C4-2B (cell line): ENCODE measurements around the gene ELMO2.
"Not testable (repeated sequence)": the region's sequence is repeated elsewhere in the genome, so short reads cannot be mapped to it uniquely, and the experiment has no call there.

Experiments used
- H3K27ac ChIP-seq: fragments of 450-650 bp; 2 replicates; pipeline ENCODE4 v1.5.1; 2017
- ZFX ChIP-seq: fragments of 450-650 bp; IDR thresholded peaks from 2 replicates; pipeline ENCODE4 v1.6.1; 2017
- TF ChIP-seq, protein P1 (sequence below): fragments of 450-650 bp; conservative IDR thresholded peaks from 2 replicates; pipeline ENCODE4 v1.5.1; 2017; ENCODE audit warnings: mild to moderate bottlenecking

Gene ELMO2

DNA sequence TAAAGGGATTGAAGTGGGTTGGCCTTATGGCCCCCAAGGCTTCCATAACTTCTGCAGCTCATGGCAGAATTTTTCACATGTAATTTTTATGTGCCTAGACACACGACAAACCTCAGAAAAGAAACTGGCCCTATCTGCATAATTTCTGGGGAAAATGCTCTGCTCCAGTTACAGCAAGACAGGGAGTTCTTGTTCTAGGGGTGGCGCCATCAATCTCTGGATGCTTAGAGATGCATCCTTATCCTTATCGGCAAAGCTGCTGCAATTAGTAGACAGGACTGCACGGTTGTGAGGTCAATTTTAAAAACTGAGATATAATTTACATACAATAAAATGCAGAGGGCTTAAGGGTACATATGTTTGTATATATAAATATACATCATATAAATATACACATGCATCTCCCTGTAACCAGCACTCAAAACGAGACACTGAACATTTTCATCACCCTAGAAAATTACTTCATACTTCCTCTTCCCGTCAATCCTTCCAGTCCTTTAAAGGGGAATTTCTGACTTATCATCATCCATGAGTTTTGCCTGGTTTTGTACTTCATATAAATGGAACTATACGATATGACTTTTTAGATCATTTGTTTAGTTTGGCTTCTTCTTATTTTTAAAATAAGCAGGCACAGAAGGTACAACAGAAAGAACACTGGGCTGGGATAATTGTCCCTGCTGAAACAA, 10.2 kb downstream of the ELMO2 start:
- H3K27ac ChIP-seq = no peak overlapping the region
- TF ChIP-seq, protein P1, sequence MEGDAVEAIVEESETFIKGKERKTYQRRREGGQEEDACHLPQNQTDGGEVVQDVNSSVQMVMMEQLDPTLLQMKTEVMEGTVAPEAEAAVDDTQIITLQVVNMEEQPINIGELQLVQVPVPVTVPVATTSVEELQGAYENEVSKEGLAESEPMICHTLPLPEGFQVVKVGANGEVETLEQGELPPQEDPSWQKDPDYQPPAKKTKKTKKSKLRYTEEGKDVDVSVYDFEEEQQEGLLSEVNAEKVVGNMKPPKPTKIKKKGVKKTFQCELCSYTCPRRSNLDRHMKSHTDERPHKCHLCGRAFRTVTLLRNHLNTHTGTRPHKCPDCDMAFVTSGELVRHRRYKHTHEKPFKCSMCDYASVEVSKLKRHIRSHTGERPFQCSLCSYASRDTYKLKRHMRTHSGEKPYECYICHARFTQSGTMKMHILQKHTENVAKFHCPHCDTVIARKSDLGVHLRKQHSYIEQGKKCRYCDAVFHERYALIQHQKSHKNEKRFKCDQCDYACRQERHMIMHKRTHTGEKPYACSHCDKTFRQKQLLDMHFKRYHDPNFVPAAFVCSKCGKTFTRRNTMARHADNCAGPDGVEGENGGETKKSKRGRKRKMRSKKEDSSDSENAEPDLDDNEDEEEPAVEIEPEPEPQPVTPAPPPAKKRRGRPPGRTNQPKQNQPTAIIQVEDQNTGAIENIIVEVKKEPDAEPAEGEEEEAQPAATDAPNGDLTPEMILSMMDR = no peak
- no peak for TF ChIP-seq ZFX

GRCh38 chr20:46394872-46395760, 11.3 kb downstream of the ELMO2 start:
- TF ChIP-seq, protein P1 = no peak
- TF ChIP-seq ZFX = no peak
- H3K27ac ChIP-seq = no peak overlapping the region

- TF ChIP-seq, protein P1 = no peak
- no peak for TF ChIP-seq ZFX
- H3K27ac ChIP-seq = no peak overlapping the region
These were observed 12.4 kb downstream of the ELMO2 start for GRCh38 chr20:46393967-46394366.

DNA sequence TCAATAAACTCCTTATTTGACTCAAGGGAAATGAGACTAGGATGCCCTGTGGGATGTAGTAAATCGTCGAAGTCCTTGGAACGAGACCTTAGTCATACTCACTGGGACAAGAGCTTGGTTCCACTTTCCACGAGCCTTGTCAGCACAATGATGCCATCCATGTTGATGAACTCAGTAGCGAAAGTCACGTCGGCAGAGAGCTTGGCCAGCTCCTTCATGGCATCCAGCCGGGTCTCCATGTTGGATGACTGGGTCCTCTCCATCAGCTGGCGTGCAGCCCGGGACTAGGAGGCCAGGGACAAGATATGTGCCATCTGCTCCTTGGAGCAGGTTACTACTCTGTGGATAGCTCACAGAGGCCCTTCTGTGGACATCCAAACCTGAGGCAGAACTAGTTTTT, 17.5 kb downstream of the ELMO2 start:
- TF ChIP-seq, protein P1 = no peak
- no peak for TF ChIP-seq ZFX
- H3K27ac ChIP-seq = no peak overlapping the region

DNA sequence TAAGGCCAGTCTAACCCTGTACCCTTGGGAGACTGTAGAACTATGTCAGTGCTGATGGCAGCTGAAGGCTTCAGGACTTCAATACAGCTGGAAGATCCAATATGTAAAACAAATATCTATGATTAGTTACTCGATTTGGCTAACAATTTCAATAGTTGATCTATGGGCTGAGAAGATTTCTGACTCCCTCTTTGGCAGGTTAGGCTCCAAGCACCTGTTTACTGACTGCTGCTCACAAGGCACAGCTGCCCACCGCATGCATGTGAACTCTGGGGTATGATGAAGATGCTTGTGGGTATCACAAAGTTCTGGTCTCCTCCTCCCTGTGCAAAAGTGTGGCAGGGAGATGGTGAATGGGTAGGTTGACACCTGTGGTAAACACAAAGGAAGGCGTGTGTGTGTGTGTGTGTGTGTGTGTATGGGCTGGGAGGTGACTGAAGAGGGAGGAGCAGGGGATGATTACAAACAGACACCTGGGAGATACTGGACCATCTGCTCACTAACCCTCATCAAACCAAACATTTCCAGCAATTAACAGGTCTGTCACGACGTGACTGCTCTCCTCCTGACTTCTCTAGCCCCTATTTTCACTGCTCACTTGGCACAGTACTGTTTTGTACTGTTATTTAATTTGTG, 18.1 kb downstream of the ELMO2 start:
- no peak overlapping the region for H3K27ac ChIP-seq
- TF ChIP-seq ZFX = no peak
- TF ChIP-seq, protein P1 = no peak

DNA sequence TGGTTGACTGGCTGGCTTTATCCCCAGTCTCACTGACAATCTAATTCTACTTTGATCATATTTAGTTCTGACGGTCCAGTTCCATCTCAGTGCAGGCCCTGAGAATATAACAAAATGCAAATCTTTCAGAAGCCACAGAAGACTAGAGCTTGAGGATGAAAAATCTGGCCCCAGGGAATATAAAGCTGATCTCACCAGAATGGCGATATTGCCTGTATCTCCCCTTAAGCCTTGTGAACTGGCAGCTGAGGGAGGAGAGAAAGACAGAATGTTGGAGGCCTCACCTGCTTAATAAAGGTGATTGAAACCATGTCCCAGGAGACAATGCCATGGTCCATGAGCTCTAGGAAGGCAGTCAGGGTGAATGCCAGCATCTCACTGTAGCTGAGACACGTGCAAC, 19.4 kb downstream of the ELMO2 start:
- not testable (repeated sequence) for H3K27ac ChIP-seq

DNA sequence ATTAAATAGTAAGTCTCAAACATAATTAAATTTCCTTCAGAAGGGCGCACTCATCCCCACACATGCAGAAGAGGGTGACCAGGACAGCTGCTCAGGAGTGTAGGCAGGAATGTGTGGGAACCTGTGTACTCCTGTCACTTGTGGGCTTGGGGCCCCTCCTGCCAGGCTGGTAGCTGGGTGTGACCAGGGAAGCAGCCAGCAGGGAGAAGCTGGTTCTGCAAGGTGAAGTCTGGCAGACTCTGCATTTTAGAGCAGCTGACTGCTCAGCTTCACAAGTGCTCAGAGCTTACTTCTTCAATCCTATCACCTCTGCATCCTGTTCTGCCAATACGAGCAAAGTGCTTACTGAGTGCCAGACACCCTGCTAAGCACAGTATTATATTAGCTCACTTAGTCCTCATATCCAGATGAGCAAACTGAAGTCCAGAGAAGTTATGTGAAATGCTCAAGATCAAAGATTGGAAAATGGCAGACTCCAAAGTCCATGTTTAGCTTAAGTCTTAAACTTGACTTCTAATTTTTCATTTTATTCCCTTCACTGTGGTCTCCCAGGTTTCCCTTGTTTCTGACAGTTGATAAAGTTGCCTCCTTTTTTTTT, 27.9 kb downstream of the ELMO2 start:
- H3K27ac ChIP-seq = no peak overlapping the region
- TF ChIP-seq, protein P1 = no peak
- no peak for TF ChIP-seq ZFX
